HG03103 (cell line): ENCODE results near the gene PAX5.

Source experiments
- ATAC-seq: cut with Tn5 transposase; IDR thresholded peaks from one replicate; pipeline ENCODE4 v1.9.1; 2021; ENCODE audit warnings: low read depth; ENCODE audit not compliant: unreplicated experiment

Gene PAX5

GRCh38 chr9:36791222-36791950, 242.7 kb downstream of the PAX5 start:
- ATAC-seq = no peak

DNA sequence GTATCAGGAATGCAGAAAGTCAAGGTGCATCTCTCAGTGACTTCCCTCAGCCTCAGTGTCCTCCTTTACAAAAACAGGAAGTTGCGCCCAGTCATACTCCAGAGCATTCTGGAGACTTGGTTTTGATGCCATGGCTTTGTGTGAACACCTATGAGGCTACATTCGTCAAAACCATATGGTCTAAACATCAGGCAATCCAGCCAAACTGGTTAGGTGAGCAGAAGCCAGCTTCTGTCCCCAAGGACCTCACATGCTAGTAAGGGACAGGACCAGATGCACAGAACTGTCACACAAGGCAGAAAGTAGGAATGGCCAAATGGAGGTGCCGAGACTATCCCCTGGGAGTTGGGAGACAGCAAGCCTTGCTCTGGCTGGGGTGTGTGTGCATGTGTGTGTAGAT, 244.2 kb downstream of the PAX5 start:
- no peak for ATAC-seq

DNA sequence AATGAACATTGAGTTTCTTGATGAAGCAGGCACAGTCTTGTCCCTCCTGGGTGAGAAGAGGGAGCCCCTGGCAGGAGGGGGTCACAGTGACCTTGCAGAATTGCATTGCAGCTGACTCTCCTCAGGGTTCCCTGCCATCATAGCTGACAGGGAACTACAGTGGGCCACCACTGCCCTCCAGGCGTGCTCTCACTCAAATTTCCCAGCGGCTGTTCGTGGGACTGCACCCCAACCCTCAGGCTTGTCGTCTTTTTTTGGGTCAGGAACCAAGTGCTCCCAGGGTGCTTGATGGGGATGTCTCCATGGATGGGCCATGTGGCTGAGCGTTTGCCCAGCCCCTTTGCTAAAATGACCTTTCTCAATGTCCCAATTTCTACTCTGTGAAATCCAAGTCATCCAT, 245.5 kb downstream of the PAX5 start:
- no peak for ATAC-seq

GRCh38 chr9:36787709-36788108, 246.4 kb downstream of the PAX5 start:
- no peak for ATAC-seq
